Uterus (tissue), 2 donors: ENCODE results near the gene ABI2.

Experiments used
- POLR2A ChIP-seq, 2 donors: fragments of 450-650 bp; IDR thresholded peaks; one replicate each; pipeline ENCODE4 v1.6.1; 2016; ENCODE audit warnings: antibody characterized with exemption in 2 of 2, mild to moderate bottlenecking in 1 of 2, moderate library complexity in 1 of 2
- TF ChIP-seq, protein P1 (sequence below), 4 experiments: fragments of 200-600 bp in 2 of 4; fragments of 450-650 bp in 2 of 4; sonication (generic) in 2 of 4; IDR thresholded peaks; one replicate each; pipeline ENCODE4 v1.5.1; 2016 to 2019; ENCODE audit warnings: antibody characterized with exemption in 4 of 4, mild to moderate bottlenecking in 2 of 4, moderate library complexity in 1 of 4

DNA sequence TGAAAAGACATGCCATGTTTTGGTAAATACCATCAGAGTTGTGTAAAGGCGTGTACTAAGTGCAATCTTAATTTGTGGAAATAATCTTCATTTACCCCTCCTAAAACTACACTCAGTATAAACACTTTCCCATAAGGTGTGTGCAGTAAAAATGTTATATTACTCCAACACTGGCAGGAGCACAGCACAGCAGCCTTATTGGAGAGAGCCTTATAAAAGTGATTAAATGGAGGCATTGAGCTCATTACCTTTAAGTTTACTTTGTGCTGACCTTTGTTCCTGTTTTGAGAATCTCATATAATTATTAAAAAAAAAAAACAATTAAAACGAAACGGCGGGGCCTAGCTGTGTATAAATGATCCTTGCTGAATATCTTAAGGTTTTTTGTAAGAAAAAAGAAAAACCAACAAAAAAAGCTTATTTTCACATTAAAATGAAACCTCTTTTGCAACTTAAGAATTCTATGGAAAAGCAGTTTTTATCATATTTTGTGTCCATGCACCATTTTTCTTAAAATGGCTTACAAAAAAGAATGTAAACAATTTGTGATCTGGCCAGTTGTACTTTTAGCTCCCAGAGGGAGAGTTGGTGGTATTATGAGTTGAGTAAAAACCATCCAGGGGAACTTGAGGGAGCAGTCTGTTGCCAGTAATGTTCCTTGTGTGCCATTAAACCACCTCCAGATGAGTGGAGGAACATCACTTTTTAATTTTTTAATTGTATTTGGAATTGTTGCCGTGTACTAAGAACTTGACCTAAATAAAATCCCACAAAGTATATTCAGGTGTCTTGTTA is 103.4 kb downstream of the ABI2 start:
- TF ChIP-seq, protein P1, sequence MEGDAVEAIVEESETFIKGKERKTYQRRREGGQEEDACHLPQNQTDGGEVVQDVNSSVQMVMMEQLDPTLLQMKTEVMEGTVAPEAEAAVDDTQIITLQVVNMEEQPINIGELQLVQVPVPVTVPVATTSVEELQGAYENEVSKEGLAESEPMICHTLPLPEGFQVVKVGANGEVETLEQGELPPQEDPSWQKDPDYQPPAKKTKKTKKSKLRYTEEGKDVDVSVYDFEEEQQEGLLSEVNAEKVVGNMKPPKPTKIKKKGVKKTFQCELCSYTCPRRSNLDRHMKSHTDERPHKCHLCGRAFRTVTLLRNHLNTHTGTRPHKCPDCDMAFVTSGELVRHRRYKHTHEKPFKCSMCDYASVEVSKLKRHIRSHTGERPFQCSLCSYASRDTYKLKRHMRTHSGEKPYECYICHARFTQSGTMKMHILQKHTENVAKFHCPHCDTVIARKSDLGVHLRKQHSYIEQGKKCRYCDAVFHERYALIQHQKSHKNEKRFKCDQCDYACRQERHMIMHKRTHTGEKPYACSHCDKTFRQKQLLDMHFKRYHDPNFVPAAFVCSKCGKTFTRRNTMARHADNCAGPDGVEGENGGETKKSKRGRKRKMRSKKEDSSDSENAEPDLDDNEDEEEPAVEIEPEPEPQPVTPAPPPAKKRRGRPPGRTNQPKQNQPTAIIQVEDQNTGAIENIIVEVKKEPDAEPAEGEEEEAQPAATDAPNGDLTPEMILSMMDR (IDR thresholded peaks at IDR 0.05): no peak
- TF ChIP-seq POLR2A (IDR thresholded peaks at IDR 0.05): no peak
